ENCODE measurements around the gene C2CD2. TPM values are rescaled to one million over a fixed set of nuclear protein-coding genes. Genes with fewer than 3 reads are reported as not detected.
A peak's percentile ranks its signal among the peaks of the same experiment; 100 is the strongest.

The C2CD2 gene
- total RNA-seq, 6 donors from 2014 or later = 9.6 to 34.6 (median 22.0) TPM

DNA sequence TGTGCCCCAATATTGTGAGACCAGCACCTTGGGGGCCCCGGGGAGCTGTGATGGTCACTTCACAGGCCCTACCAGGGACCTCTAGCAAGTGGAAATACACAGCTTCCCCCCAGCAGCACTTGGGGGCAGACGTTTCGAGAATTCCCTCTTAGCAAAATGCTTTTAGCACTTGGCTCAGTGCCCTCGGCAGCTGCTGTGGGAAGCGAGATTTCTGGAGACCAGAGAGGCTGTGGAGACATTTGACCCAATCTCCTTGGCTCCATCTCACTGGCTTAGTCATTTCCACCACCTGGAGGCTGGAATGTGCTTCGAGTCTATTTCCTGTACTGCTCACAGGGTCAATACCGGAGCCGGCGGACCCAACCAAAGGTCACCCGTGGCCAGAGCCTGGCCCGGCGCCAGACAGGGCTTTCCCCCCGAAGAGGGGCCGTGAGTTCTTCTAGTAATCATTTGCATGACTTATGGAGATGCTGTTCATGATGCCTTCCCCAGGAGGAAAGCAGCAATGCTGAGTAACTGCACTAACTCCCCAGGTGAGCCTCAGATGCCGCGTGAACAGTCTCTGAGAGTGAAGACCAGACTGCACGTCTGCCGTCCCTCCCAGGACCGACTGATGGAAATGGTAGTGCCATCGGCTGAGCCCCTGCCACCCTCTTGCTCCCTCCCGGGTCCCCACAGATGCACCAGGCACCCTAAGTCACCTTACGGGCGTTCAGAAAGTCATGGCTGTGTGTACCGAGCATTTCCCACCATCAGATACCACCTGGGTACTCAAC lies 4.4 kb upstream of the C2CD2 start:
- peak overlapping the region in 3 of 4 donors; percentile 8 to 32 (median 26) for H3K27ac ChIP-seq
- WGBS, 2 donors = 52 to 54% methylated on average over 20 to 24 of the region's 24 CpGs
- peak in 1 of 2 donors; percentile 49 for ATAC-seq (ENCODE audit: low FRiP score in 2 of 2)

DNA sequence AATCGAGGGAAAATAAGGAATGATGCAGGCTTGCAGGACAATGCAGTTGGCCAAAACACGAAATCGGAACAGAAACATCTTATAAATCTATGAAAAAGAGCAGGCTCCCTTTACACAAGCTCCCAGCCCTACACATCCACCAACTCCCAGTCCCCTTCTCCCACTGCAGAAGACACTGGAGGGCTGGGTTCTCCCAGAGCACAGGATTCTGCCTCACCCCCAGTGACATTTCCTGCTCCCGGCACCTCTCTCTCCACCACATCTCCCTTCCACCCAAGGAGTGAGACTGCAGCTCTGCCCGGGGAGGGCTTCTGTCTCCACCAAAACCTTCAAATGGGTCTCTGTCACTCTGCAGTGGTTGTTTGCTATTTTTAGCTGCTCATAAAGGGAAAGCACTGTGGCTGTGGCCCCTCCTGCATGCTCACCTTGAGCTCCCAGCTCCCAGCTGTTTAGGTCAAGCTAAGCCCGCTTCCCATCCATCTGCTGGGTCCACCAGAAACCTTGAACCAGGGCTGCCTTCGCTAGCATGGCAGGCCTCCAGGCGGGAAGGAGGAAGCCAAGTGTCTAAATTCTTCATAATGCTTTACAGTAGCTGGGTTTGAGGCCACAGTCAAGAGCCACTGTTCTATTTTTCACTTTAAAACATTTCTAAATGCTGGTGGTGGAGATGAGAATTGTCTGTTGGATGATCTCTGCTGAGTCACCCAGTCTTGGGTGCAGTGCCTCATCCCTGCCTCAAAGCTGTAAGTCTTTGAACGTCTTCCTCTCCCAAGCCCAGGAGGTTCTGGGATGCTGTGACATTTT lies 3.3 kb upstream of the C2CD2 start:
- H3K4me3 ChIP-seq = no peak overlapping the region
- H3K9me3 ChIP-seq = no peaks in the 10 kb centered on the region
- H3K27ac ChIP-seq = peak overlapping the region in 2 of 4 donors; percentile 22 to 32
- no peak for TF ChIP-seq EP300 (IDR thresholded peaks at IDR 0.05)
- TF ChIP-seq, protein P1, sequence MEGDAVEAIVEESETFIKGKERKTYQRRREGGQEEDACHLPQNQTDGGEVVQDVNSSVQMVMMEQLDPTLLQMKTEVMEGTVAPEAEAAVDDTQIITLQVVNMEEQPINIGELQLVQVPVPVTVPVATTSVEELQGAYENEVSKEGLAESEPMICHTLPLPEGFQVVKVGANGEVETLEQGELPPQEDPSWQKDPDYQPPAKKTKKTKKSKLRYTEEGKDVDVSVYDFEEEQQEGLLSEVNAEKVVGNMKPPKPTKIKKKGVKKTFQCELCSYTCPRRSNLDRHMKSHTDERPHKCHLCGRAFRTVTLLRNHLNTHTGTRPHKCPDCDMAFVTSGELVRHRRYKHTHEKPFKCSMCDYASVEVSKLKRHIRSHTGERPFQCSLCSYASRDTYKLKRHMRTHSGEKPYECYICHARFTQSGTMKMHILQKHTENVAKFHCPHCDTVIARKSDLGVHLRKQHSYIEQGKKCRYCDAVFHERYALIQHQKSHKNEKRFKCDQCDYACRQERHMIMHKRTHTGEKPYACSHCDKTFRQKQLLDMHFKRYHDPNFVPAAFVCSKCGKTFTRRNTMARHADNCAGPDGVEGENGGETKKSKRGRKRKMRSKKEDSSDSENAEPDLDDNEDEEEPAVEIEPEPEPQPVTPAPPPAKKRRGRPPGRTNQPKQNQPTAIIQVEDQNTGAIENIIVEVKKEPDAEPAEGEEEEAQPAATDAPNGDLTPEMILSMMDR (IDR thresholded peaks at IDR 0.05) = no peak
- TF ChIP-seq POLR2AphosphoS5 (IDR thresholded peaks at IDR 0.05) = no peak
- TF ChIP-seq POLR2A (IDR thresholded peaks at IDR 0.05) = no peak
- H3K4me1 ChIP-seq = peaks cover 17 to 41% (median 24%) of the 10 kb centered on the region in 4 donors
- ATAC-seq (ENCODE audit: low FRiP score in 2 of 2) (no peak), DNase-seq (no peak)
- H3K27me3 ChIP-seq = no peaks in the 10 kb centered on the region
- H3K36me3 ChIP-seq = no peaks in the 10 kb centered on the region
- WGBS, 2 donors = 67 to 71% methylated on average over 9 of the region's 9 CpGs

More for the DNA sequence above, 4.4 kb upstream of the C2CD2 start:
- H3K9me3 ChIP-seq = no peaks in the 10 kb centered on the region
- no peaks in the 10 kb centered on the region for H3K36me3 ChIP-seq
- TF ChIP-seq EP300 (IDR thresholded peaks at IDR 0.05) = no peak
- no peak for TF ChIP-seq POLR2A (IDR thresholded peaks at IDR 0.05)
- TF ChIP-seq, protein P1 (IDR thresholded peaks at IDR 0.05) = peak in 4 of 6 experiments; percentile 11 to 44 (median 30)
- peak; percentile 31 to 57 for TF ChIP-seq POLR2AphosphoS5 (IDR thresholded peaks at IDR 0.05)
- no peaks in the 10 kb centered on the region for H3K27me3 ChIP-seq
- peak in 1 of 2 donors; percentile 87 for DNase-seq
- peaks cover 6 to 30% (median 13%) of the 10 kb centered on the region in 4 donors for H3K4me1 ChIP-seq
- no peak overlapping the region for H3K4me3 ChIP-seq

DNA sequence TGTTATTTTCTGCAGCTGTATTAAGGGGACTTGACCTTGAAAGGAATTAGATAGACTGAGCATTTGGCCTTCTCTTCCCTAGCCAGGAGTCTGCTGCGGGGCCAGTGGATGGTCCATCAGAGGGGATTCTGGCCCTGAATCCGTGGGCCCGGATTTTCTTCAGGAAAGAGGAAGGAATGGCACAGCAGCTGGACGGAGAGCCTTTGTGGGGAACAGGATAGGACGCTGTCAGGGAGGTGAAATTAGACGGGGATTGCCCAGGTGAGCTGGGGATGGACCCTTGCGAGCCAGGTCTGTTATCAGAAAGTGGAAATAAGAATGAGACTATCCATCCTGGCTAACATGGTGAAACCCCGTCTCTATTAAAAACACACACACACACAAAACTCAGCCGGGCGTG lies 1.7 kb upstream of the C2CD2 start:
- DNase-seq (no peak), ATAC-seq (ENCODE audit: low FRiP score in 2 of 2) (no peak)
- Histone ChIP-seq H3K9me3 (no peaks in the 10 kb centered on the region), H3K27ac (no peak overlapping the region), H3K4me3 (no peak overlapping the region), H3K4me1 (peaks cover 25 to 48% (median 31%) of the 10 kb centered on the region in 4 donors), H3K36me3 (no peaks in the 10 kb centered on the region), H3K27me3 (no peaks in the 10 kb centered on the region)
- TF ChIP-seq POLR2AphosphoS5 (IDR thresholded peaks at IDR 0.05) (no peak), EP300 (IDR thresholded peaks at IDR 0.05) (no peak), POLR2A (IDR thresholded peaks at IDR 0.05) (no peak)
- TF ChIP-seq, protein P1 (IDR thresholded peaks at IDR 0.05) = no peak
- WGBS, 2 donors = 88 to 94% methylated on average over 10 of the region's 10 CpGs

DNA sequence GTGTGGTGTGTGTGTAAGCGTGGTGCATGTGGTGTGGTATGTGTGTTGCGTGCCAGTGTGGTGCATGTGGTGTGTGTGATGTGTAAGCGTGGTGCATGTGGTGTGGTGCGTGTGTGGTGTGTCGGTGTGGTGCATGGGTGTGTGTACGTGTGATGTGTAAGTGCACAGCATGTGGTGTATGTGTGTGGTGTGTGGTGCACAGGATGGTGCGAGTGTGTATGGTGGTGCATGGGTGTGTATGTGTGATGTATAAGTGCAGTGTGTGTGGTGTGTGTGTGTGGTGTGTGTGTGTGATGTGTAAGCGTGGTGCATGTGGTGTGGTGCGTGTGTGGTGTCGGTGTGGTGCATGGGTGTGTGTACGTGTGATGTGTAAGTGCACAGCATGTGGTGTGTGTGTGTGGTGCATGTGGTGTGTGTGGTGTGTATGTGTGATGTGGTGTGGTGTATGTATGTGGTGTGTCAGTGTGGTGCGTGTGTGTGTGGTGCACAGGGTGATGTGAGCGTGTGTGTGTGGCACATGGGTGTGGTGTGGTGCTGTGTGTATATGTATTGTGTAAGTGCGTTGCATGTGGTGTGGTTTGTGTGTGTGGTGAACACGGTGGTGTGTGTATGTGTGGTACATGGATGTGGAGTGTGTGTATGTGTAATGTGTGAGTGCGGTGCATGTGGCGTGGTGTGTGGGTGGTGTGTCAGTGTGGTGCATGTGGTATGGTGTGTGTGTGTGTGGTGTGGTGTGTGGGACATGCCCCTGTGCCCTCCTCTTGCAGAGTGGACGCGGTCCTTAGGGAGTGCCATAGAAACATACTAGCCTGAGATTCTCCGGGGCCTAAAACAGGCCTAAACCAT lies 1.1 kb upstream of the C2CD2 start:
- ATAC-seq (ENCODE audit: low FRiP score in 2 of 2) (no peak), DNase-seq (no peak)
- Histone ChIP-seq H3K36me3 (no peaks in the 10 kb centered on the region), H3K4me1 (peaks cover 25 to 48% (median 31%) of the 10 kb centered on the region in 4 donors), H3K9me3 (no peaks in the 10 kb centered on the region), H3K27me3 (no peaks in the 10 kb centered on the region), H3K4me3 (no peak overlapping the region), H3K27ac (peak overlapping the region in 2 of 4 donors; percentile 43 to 46)
- 92 to 94% methylated on average over 20 of the region's 20 CpGs for WGBS, 2 donors
- TF ChIP-seq, protein P1 (IDR thresholded peaks at IDR 0.05) = no peak
- TF ChIP-seq POLR2AphosphoS5 (IDR thresholded peaks at IDR 0.05) (no peak), EP300 (IDR thresholded peaks at IDR 0.05) (no peak), POLR2A (IDR thresholded peaks at IDR 0.05) (no peak)
